ENCODE data around the gene RASSF1.

GRCh38 chr3:50369012-50369670, 28.5 kb upstream of the RASSF1 start:
- TF ChIP-seq POLR2A (IDR thresholded peaks at IDR 0.05; ENCODE audit: low read depth, low read length) (no peak), CTCF (conservative IDR thresholded peaks at IDR 0.05; ENCODE audit: low read depth, low read length) (no peak), MAFK (IDR thresholded peaks at IDR 0.05; ENCODE audit: low read depth, low read length) (no peak)

All from IMR-90 (cell line).